Measurements from ENCODE around the gene SLC24A4. TPM values are rescaled to one million over a fixed set of nuclear protein-coding genes. Genes with fewer than 3 reads are reported as not detected.
A peak's percentile ranks its signal among the peaks of the same experiment; 100 is the strongest.

Gene SLC24A4
- total RNA-seq, 4 donors from 2014 or later = 6.9 to 15.1 (median 8.3) TPM

GRCh38 chr14:92309968-92310530 lies 12.9 kb upstream of the SLC24A4 start:
- 77 to 82% methylated on average over 7 of the region's 7 CpGs for WGBS, 2 donors
- DNase-seq (ENCODE audit: low spot score in 2 of 2) = no peak
- no peaks in the 10 kb centered on the region for H3K36me3 ChIP-seq
- no peak overlapping the region for H3K4me3 ChIP-seq
- no peaks in the 10 kb centered on the region for H3K27me3 ChIP-seq
- H3K27ac ChIP-seq = no peak overlapping the region
- H3K4me1 ChIP-seq = peaks cover 0 to 12% (median 0%) of the 10 kb centered on the region in 4 donors
- peaks cover 0 to 11% (median 0%) of the 10 kb centered on the region in 4 donors for H3K9me3 ChIP-seq
- TF ChIP-seq CTCF (IDR thresholded peaks at IDR 0.05) (no peak), EP300 (IDR thresholded peaks at IDR 0.05) (no peak), POLR2A (IDR thresholded peaks at IDR 0.05) (no peak)

GRCh38 chr14:92310776-92311375 lies 12.1 kb upstream of the SLC24A4 start:
- H3K4me1 ChIP-seq = peaks cover 0 to 12% (median 0%) of the 10 kb centered on the region in 4 donors
- H3K27me3 ChIP-seq = no peaks in the 10 kb centered on the region
- 69 to 77% methylated on average over 6 of the region's 6 CpGs for WGBS, 2 donors
- no peak overlapping the region for H3K4me3 ChIP-seq
- TF ChIP-seq EP300 (IDR thresholded peaks at IDR 0.05) = no peak
- no peak for TF ChIP-seq POLR2A (IDR thresholded peaks at IDR 0.05)
- no peak for TF ChIP-seq CTCF (IDR thresholded peaks at IDR 0.05)
- no peaks in the 10 kb centered on the region for H3K36me3 ChIP-seq
- DNase-seq (ENCODE audit: low spot score in 2 of 2) = no peak
- H3K9me3 ChIP-seq = peaks cover 0 to 11% (median 0%) of the 10 kb centered on the region in 4 donors
- no peak overlapping the region for H3K27ac ChIP-seq

- WGBS, 2 donors = 38 to 41% methylated on average over 1 of the region's 1 CpG
- no peaks in the 10 kb centered on the region for H3K27me3 ChIP-seq
- peak overlapping the region in 1 of 4 donors; percentile 21 for H3K27ac ChIP-seq
- H3K9me3 ChIP-seq = peaks cover 0 to 9% (median 0%) of the 10 kb centered on the region in 4 donors
- TF ChIP-seq POLR2A (IDR thresholded peaks at IDR 0.05) (no peak), EP300 (IDR thresholded peaks at IDR 0.05) (peak in 1 of 2 donors; percentile 13)
- DNase-seq (ENCODE audit: low spot score in 2 of 2) = no peak
- peaks cover 0 to 12% (median 0%) of the 10 kb centered on the region in 4 donors for H3K4me1 ChIP-seq
- H3K4me3 ChIP-seq = no peak overlapping the region
- H3K36me3 ChIP-seq = no peaks in the 10 kb centered on the region
These were observed 8.8 kb upstream of the SLC24A4 start for GRCh38 chr14:92314182-92314581.

DNA sequence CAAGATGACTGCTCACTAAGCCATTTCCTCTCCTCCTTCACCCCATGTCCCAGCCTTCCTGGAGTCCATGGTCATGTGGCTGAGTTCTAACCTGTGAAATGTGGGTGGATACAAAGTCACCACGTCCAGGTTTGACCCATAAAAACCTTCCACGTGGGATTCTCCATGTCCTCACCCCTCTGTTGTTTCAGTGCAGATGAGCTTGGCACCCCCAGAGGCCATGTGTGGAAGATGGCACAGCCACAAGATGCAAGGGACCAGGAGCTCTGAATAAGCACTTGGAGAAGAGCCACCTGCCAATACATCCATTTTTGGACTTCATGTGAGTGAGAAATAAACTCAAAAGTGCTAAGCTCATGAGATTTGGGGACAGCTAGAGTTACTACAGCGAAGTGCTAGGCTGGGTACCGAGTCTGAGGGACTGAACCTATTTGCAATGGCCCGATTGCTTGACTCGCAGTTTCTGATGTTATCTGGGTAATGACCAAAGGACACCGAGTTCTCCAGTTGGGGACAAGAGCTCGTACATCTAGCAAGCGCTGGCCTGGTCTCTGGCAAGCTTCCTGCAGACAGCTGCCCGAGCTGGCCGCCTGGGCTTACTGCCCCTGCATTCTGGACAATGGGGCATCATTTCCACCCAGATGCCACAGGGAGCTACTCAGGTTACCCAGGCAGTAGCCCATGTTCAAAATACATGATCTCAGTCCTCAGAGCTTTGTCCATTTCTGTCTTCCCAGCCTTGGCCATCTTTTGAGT lies 7.7 kb upstream of the SLC24A4 start:
- WGBS, 2 donors = 80 to 86% methylated on average over 11 of the region's 11 CpGs
- peaks cover 0 to 9% (median 0%) of the 10 kb centered on the region in 4 donors for H3K9me3 ChIP-seq
- TF ChIP-seq EP300 (IDR thresholded peaks at IDR 0.05) (no peak), CTCF (IDR thresholded peaks at IDR 0.05) (no peak)
- peaks cover 0 to 12% (median 0%) of the 10 kb centered on the region in 4 donors for H3K4me1 ChIP-seq
- no peak overlapping the region for H3K4me3 ChIP-seq
- no peak overlapping the region for H3K27ac ChIP-seq
- no peak for DNase-seq (ENCODE audit: low spot score in 2 of 2)
- H3K27me3 ChIP-seq = no peaks in the 10 kb centered on the region
- H3K36me3 ChIP-seq = no peaks in the 10 kb centered on the region

DNA sequence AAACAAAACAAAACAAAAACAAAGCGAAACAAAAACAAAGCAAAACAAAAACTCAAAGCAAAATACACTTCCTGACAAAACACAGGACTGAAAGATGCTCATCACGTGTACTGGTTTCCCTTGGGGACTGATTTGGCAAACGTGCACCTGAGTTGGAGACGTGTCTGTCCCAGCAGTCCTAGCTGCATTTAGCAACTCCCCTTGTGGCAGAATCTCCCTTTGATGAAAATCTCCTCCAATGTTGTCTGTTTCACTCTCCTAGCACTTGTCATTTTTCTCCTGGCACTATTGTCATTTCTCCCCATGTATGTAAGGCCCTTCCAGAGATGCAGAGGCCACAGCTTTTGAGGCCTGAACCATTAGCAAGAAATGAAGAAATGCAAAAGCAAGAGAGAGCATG lies 6.8 kb upstream of the SLC24A4 start:
- no peaks in the 10 kb centered on the region for H3K36me3 ChIP-seq
- 41 to 57% methylated on average over 4 of the region's 4 CpGs for WGBS, 2 donors
- no peak for TF ChIP-seq POLR2A (IDR thresholded peaks at IDR 0.05)
- no peak for TF ChIP-seq EP300 (IDR thresholded peaks at IDR 0.05)
- peaks cover 0 to 2% (median 0%) of the 10 kb centered on the region in 4 donors for H3K9me3 ChIP-seq
- peaks cover 0 to 12% (median 0%) of the 10 kb centered on the region in 4 donors for H3K4me1 ChIP-seq
- peak; percentile 21 to 27 for DNase-seq (ENCODE audit: low spot score in 2 of 2)
- no peak overlapping the region for H3K27ac ChIP-seq
- no peaks in the 10 kb centered on the region for H3K27me3 ChIP-seq
- no peak overlapping the region for H3K4me3 ChIP-seq

DNA sequence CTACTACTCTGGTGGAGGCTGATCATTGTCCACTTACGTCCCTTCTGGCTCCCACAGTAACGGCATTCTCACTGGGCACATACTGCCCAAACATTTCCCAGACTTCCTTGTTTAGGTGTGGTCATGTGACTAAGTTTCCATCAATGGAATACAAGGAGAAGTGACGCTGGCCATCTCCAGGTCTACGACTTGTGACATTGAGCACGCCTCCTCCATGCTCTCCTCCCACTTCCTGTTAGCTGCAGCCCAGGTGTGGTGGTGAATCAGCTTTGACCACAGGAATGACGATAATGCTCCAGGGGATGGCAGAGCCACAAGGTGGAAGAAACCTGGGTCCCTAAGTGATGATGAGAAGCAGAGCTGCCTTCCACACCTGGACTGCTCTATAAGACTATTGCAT lies 6.0 kb upstream of the SLC24A4 start:
- DNase-seq (ENCODE audit: low spot score in 2 of 2) = no peak
- no peak overlapping the region for H3K4me3 ChIP-seq
- H3K27ac ChIP-seq = no peak overlapping the region
- H3K9me3 ChIP-seq = no peaks in the 10 kb centered on the region
- TF ChIP-seq POLR2A (IDR thresholded peaks at IDR 0.05) (no peak), EP300 (IDR thresholded peaks at IDR 0.05) (no peak), CTCF (IDR thresholded peaks at IDR 0.05) (no peak)
- no peaks in the 10 kb centered on the region for H3K27me3 ChIP-seq
- peaks cover 0 to 12% (median 0%) of the 10 kb centered on the region in 4 donors for H3K4me1 ChIP-seq
- 90 to 92% methylated on average over 6 of the region's 6 CpGs for WGBS, 2 donors
- no peaks in the 10 kb centered on the region for H3K36me3 ChIP-seq
